Activated B cell treated with CpG ODN at 0.5 μM for 24 hours (primary cell): ENCODE data around the gene MAP3K15. TPM values are rescaled to one million over a fixed set of nuclear protein-coding genes. Genes with fewer than 3 reads are reported as not detected.

Experiments
- ATAC-seq: fragments of 200-7000 bp; cut with Tn5 transposase; one replicate; pipeline ENCODE4 v1.10.0; 2021; ENCODE audit warnings: low read depth, mild to moderate bottlenecking, moderate library complexity
- CTCF ChIA-PET: fragments of 350-600 bp; sonication (Branson Sonifier 250); formaldehyde crosslinking; loops from one replicate; lab custom pipeline; 2021; ENCODE audit warnings: antibody characterized with exemption; lab: Charles Lee
- POLR2A ChIA-PET: fragments of 350-600 bp; sonication (Branson Sonifier 250); formaldehyde crosslinking; loops from one replicate; lab custom pipeline; 2021; ENCODE audit warnings: antibody characterized with exemption; lab: Charles Lee
- DNase-seq: peaks from one replicate; pipeline ENCODE4 v3.0.0; 2022
- H3K27ac Mint-ChIP-seq: one replicate; pipeline ENCODE4 v1.8.0; 2020; ENCODE audit warnings: mixed read lengths
- H3K27me3 Mint-ChIP-seq: one replicate; pipeline ENCODE4 v1.8.0; 2021; ENCODE audit warnings: mixed read lengths
- H3K36me3 Mint-ChIP-seq: one replicate; pipeline ENCODE4 v1.8.0; 2021; ENCODE audit warnings: low read depth, mixed read lengths
- H3K4me1 Mint-ChIP-seq: one replicate; pipeline ENCODE4 v1.8.0; 2021; ENCODE audit warnings: mixed read lengths
- H3K4me3 Mint-ChIP-seq: one replicate; pipeline ENCODE4 v1.8.0; 2020; ENCODE audit warnings: mild to moderate bottlenecking, mixed read lengths
- H3K9me3 Mint-ChIP-seq: one replicate; pipeline ENCODE4 v1.8.0; 2020; ENCODE audit warnings: mixed read lengths
- intact Hi-C: fragments of 100-400 bp; cut with micrococcal nuclease; formaldehyde crosslinking; loops from one replicate; pipeline ENCODE4 v1.15.1; 2024
- total RNA-seq: library from RNA; stranded (reverse); gene quantifications from 2 replicates; pipeline ENCODE4 v1.2.3, GENCODE V29; 2022
- TF ChIP-seq, protein P1 (sequence below): fragments of 200-600 bp; IDR thresholded peaks from one replicate; pipeline ENCODE4 v1.8.0; 2022; ENCODE audit warnings: antibody characterized with exemption, mild to moderate bottlenecking

The MAP3K15 gene
- total RNA-seq, 1 donor from 2014 or later = 0.11 TPM

DNA sequence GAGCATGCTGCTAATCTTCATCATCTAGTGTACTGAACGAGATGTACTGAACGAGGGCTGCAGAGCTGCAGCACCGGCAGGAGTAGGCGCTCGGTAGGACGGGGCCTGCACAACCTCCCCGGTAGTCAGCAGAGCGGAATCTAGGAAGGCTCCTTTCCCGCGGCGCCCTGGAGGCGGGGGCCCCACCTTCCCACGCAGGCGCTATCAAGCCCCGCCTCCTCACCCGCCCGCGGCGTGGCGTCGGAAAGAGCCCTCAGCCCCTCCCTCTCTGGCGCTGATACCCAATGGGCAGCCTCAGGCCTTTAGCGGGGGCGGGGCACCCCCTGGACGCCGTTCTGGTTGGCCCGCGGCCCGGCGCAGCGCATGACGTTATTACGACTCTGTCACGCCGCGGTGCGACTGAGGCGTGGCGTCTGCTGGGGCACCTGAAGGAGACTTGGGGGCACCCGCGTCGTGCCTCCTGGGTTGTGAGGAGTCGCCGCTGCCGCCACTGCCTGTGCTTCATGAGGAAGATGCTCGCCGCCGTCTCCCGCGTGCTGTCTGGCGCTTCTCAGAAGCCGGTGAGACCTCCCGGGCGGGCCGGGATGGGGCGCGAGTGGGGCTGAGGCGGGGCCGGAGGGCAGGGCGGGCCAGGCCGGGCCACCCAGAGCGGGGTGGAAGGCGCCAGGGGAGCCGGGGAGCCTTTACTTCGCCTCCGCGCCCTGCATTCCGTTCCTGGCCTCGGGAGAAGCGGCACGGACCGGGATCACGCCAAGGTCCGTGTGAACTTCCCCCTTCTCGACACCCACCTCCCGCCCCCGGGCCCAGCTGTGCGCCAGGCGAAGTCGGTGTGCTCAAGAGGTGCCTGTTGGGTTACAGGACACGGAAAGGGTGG lies 171.5 kb downstream of the MAP3K15 start, which contains the start of gene PDHA1:
Gene PDHA1 (plus strand): TSS at position 393 of the 874 bp plus-strand sequence. CDS start 111 bp downstream, at position 504.
- H3K4me3 Mint-ChIP-seq = peak within 1 kb of the TSS; percentile 88
- no peaks in the 10 kb centered on the region for H3K9me3 Mint-ChIP-seq
- intact Hi-C loops = loop anchor here (1.0 to 2.0 kb wide), 4 partner anchors 359 to 1607 kb away; partner anchors contain the start of genes CDKL5, PHKA2 and SCML1
- peaks cover 12% of the 10 kb centered on the region for H3K36me3 Mint-ChIP-seq
- ChIA-PET CTCF (no interaction called here), POLR2A (interaction anchor here (0.6 kb wide), 1 partner anchor 867 kb away, joined by 3 read pairs; no protein-coding TSS in a partner anchor)
- peak; percentile 81 for DNase-seq
- H3K27ac Mint-ChIP-seq = peak within 1 kb of the TSS; percentile 83
- peaks cover 1% of the 10 kb centered on the region for H3K27me3 Mint-ChIP-seq
- TF ChIP-seq, protein P1, sequence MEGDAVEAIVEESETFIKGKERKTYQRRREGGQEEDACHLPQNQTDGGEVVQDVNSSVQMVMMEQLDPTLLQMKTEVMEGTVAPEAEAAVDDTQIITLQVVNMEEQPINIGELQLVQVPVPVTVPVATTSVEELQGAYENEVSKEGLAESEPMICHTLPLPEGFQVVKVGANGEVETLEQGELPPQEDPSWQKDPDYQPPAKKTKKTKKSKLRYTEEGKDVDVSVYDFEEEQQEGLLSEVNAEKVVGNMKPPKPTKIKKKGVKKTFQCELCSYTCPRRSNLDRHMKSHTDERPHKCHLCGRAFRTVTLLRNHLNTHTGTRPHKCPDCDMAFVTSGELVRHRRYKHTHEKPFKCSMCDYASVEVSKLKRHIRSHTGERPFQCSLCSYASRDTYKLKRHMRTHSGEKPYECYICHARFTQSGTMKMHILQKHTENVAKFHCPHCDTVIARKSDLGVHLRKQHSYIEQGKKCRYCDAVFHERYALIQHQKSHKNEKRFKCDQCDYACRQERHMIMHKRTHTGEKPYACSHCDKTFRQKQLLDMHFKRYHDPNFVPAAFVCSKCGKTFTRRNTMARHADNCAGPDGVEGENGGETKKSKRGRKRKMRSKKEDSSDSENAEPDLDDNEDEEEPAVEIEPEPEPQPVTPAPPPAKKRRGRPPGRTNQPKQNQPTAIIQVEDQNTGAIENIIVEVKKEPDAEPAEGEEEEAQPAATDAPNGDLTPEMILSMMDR = no peak
- peaks cover 14% of the 10 kb centered on the region for H3K4me1 Mint-ChIP-seq
- peak; percentile 98 for ATAC-seq

DNA sequence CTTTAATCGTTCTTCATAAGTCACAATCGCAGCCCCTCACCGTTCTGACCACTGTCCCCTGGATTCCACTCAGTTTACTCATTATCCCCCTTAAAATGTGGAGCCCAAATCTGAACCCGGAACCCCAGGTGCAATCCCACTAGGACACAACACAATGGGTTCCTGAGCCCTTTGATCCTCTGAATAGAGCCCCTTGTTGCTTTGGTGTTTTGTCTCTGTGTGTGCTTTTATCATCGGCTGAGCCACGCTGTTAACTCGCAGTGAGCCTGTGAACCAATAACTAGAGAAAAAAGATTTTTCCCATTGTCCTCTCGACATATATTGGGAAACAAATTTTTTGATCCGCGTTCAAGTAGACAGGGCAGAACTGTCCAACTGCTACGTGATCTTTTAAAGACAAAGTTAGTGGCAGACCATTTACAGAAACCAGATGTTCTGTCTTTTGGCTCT lies 172.2 kb downstream of the MAP3K15 start:
- Mint-ChIP-seq H3K9me3 (no peaks in the 10 kb centered on the region), H3K27me3 (peaks cover 1% of the 10 kb centered on the region), H3K4me1 (peaks cover 14% of the 10 kb centered on the region), H3K27ac (peak overlapping the region; percentile 71), H3K4me3 (peak overlapping the region; percentile 88), H3K36me3 (peaks cover 8% of the 10 kb centered on the region)
- DNase-seq = no peak
- no peak for ATAC-seq
- ChIA-PET CTCF (no interaction called here), POLR2A (interaction anchor here (0.6 kb wide), 1 partner anchor 867 kb away, joined by 3 read pairs; no protein-coding TSS in a partner anchor)
- intact Hi-C loops = loop anchor here (1.0 to 2.0 kb wide), 4 partner anchors 359 to 1606 kb away; partner anchors contain the start of genes CDKL5, PHKA2 and SCML1
- TF ChIP-seq, protein P1 = no peak

DNA sequence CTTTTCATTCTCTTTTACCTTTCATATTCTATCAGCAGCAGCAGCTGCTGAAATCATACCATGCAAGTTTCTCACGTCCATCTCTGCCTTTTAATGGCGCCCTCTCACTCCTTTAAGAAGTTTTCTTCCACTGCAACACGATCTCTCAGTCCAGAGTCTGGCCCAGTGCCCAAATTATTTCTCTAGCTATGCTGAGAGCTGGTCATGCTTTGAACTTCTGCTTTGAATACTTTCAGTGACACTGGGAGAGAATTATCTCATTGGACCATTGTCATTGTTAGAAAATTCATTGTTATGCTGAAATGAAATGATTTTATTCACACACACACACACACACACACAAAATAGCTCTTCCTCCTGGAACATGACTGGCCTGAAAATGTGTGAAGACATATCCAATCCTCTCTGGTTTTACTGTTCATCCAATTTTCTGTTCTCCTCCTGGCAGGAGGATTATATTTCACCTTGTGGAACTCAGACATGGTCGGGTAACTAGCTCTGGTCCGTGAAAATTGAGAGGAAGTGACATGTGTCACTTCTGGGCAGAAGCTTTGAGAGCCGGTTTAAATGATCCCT lies 172.9 kb downstream of the MAP3K15 start:
- intact Hi-C loops = loop anchor here (2.0 kb wide), 1 partner anchor 1606 kb away; the partner anchor contains the start of gene SCML1

DNA sequence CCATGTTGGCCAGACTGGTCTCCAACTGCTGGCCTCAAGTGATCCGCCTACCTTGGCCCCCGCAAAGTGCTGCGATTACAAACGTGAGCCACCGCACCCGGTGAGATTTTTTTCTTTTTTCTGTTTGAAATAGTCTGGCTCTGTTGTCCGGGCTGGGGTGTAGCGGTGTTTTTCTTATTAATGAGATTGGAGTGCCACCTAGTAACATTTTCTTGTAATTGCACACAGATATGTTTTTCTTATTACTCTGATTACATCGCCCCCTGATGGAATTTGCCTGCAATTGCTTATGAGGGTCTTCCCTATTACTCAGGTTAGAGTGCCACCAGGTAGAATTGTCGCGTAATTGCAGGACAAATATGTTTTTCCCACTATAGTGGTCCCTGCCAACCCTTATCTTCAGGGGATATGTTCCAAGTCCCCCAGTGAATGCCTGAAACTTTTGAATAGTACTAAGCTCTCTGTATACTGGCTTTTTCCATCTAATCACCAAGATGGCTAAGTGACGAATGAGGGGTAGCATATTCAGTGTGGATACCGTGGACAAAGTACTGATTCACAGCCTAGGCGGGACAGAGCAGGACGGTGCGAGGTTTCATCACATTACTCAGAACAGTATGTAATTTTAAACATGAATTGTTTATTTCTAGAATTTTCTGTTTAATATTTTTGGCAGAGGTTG lies 180.2 kb downstream of the MAP3K15 start:
- intact Hi-C loops = loop anchor here (1.0 to 2.0 kb wide), 2 partner anchors 448 to 944 kb away; no protein-coding TSS in a partner anchor
- no peak for ATAC-seq
- no peak for DNase-seq
- H3K27ac Mint-ChIP-seq = no peak overlapping the region
- CTCF ChIA-PET = interaction anchor here (1.1 kb wide), 1 partner anchor 980 kb away, joined by 3 read pairs; no protein-coding TSS in a partner anchor
- H3K36me3 Mint-ChIP-seq = no peaks in the 10 kb centered on the region
- H3K4me1 Mint-ChIP-seq = no peaks in the 10 kb centered on the region
- TF ChIP-seq, protein P1 = no peak
- no peaks in the 10 kb centered on the region for H3K27me3 Mint-ChIP-seq
- H3K4me3 Mint-ChIP-seq = no peak overlapping the region
- POLR2A ChIA-PET = no interaction called here
- H3K9me3 Mint-ChIP-seq = no peaks in the 10 kb centered on the region

More for the DNA sequence above, 172.9 kb downstream of the MAP3K15 start:
- DNase-seq (no peak), ATAC-seq (no peak)
- Mint-ChIP-seq H3K27ac (no peak overlapping the region), H3K27me3 (peaks cover 1% of the 10 kb centered on the region), H3K9me3 (no peaks in the 10 kb centered on the region), H3K36me3 (peaks cover 1% of the 10 kb centered on the region), H3K4me3 (peak overlapping the region; percentile 88), H3K4me1 (peaks cover 14% of the 10 kb centered on the region)
- ChIA-PET POLR2A (interaction anchor here (0.7 kb wide), 1 partner anchor 462 kb away, joined by 3 read pairs; no protein-coding TSS in a partner anchor), CTCF (no interaction called here)
- TF ChIP-seq, protein P1 = no peak
